Esophagus muscularis mucosa (tissue), 3 donors: ENCODE data around the gene BAIAP2L1.

Source experiments
- POLR2AphosphoS5 ChIP-seq, 2 donors: sonication (generic); formaldehyde crosslinking; IDR thresholded peaks; one replicate each; pipeline ENCODE4 v1.6.1; 2017; ENCODE audit warnings: antibody characterized with exemption in 2 of 2
- TF ChIP-seq, protein P1 (sequence below), 3 experiments: fragments of 200-600 bp in 2 of 3; fragments of 450-650 bp in 1 of 3; sonication (generic) in 2 of 3; IDR thresholded peaks; one replicate each; pipeline ENCODE4 v1.5.1; 2017 to 2019; ENCODE audit warnings: antibody characterized with exemption in 3 of 3, mild to moderate bottlenecking in 2 of 3, moderate library complexity in 1 of 3

DNA sequence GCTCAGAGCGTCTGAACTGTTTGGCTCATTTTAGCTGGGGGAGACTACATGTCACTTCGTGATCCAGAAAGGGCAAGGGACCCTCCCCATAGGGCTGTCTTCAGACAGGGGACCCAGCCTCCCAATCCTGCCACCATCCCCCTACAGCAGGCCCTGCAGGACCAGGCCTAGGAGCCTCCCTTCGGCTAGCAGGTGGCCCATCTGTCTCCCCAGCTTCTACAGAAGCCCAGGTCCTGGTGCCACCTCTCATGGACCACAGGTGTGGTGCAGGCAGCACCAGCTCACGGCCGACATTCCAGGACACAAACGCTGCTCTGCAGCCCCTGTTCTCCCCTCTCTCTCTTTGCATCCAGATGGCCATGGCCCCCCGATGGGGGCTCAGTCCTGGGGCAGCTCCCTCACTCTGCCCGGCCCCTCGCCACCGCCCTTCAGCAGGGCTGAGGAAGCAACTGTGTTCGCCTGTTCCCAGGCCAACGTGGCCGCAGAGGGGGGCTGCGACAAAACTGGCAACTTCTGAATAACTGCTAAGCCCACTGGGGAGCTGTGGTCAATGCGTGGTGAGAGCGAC is 159.1 kb downstream of the BAIAP2L1 start:
- TF ChIP-seq, protein P1, sequence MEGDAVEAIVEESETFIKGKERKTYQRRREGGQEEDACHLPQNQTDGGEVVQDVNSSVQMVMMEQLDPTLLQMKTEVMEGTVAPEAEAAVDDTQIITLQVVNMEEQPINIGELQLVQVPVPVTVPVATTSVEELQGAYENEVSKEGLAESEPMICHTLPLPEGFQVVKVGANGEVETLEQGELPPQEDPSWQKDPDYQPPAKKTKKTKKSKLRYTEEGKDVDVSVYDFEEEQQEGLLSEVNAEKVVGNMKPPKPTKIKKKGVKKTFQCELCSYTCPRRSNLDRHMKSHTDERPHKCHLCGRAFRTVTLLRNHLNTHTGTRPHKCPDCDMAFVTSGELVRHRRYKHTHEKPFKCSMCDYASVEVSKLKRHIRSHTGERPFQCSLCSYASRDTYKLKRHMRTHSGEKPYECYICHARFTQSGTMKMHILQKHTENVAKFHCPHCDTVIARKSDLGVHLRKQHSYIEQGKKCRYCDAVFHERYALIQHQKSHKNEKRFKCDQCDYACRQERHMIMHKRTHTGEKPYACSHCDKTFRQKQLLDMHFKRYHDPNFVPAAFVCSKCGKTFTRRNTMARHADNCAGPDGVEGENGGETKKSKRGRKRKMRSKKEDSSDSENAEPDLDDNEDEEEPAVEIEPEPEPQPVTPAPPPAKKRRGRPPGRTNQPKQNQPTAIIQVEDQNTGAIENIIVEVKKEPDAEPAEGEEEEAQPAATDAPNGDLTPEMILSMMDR (IDR thresholded peaks at IDR 0.05) = no peak
- no peak for TF ChIP-seq POLR2AphosphoS5 (IDR thresholded peaks at IDR 0.05)
